22Rv1 (cell line): ENCODE measurements around the gene STXBP1.

Source experiments
- ZFX ChIP-seq: fragments of 450-650 bp; IDR thresholded peaks from 2 replicates; pipeline ENCODE4 v1.6.1; 2017; ENCODE audit warnings: antibody characterized with exemption, borderline replicate concordance
- TF ChIP-seq, protein P1 (sequence below): fragments of 450-650 bp; IDR thresholded peaks from 2 replicates; pipeline ENCODE4 v1.5.1; 2017; ENCODE audit warnings: mild to moderate bottlenecking

DNA sequence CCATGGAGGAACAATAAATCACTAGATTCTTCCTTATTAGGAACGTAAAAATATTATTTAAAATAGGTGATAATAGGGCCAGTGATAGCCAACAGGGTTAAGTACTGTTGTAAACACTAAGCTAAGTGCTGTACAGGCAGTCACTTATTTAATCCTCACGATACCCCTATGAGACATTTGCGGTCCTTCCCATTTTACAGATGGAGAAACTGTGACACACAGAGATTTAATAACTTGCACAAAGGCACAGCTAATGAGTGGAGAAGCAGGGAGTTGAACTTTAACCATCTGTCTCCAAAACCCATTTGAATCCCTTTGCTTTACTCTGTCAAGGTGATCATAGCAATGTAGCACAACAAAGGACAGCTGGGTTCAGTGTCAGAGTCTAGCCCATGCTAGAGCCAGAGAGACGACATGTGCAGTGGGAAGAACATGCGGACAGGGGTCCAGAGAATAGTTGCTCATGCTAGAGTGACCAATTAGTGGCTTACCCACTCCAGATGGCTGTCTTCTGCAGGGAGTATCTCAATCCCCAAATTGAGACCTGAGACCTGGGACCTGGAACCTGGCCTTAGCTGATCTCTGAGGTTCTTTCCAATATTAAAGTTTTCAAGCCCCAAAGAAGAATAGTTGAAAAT is 28.9 kb downstream of the STXBP1 start:
- TF ChIP-seq, protein P1, sequence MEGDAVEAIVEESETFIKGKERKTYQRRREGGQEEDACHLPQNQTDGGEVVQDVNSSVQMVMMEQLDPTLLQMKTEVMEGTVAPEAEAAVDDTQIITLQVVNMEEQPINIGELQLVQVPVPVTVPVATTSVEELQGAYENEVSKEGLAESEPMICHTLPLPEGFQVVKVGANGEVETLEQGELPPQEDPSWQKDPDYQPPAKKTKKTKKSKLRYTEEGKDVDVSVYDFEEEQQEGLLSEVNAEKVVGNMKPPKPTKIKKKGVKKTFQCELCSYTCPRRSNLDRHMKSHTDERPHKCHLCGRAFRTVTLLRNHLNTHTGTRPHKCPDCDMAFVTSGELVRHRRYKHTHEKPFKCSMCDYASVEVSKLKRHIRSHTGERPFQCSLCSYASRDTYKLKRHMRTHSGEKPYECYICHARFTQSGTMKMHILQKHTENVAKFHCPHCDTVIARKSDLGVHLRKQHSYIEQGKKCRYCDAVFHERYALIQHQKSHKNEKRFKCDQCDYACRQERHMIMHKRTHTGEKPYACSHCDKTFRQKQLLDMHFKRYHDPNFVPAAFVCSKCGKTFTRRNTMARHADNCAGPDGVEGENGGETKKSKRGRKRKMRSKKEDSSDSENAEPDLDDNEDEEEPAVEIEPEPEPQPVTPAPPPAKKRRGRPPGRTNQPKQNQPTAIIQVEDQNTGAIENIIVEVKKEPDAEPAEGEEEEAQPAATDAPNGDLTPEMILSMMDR: no peak
- TF ChIP-seq ZFX: no peak
